Bronchial epithelial cell (primary cell): ENCODE measurements around the gene TNFAIP1. TPM values are rescaled to one million over a fixed set of nuclear protein-coding genes. Genes with fewer than 3 reads are reported as not detected.

ENCODE experiments used
- DNase-seq: peaks from one replicate; pipeline ENCODE4 v3.0.0-alpha.2; 2010; ENCODE audit warnings: low read depth
- FAIRE-seq: peaks from 2 replicates; lab custom pipeline; 2011; peaks lifted over from hg19 to GRCh38; lab: Jason Lieb, UNC
- H3K27me3 ChIP-seq: 2 replicates; pipeline ENCODE4 v1.5.1; 2011; ENCODE audit warnings: low read length; ENCODE audit not compliant: control insufficient read depth, insufficient read depth
- H3K36me3 ChIP-seq: 2 replicates; pipeline ENCODE4 v1.5.1; 2011; ENCODE audit warnings: low read length; ENCODE audit not compliant: control insufficient read depth, insufficient read depth
- H3K4me3 ChIP-seq: 2 replicates; pipeline ENCODE4 v1.5.1; 2011; ENCODE audit warnings: mild to moderate bottlenecking, low read depth, low read length, control low read depth
- CTCF ChIP-seq: IDR thresholded peaks from 2 replicates; pipeline ENCODE4 v1.5.1; 2011; ENCODE audit warnings: mild to moderate bottlenecking, moderate library complexity, low read length, control low read depth, inconsistent platforms; ENCODE audit not compliant: insufficient read depth, severe bottlenecking
- total RNA-seq: library from RNA; depleted of rRNA; stranded (reverse); fragments of >200 nt; gene quantifications from 2 replicates; pipeline ENCODE4 v1.2.1, GENCODE V29; 2014

Gene TNFAIP1
- total RNA-seq, 1 donor from 2014 or later: 29.0 TPM

DNA sequence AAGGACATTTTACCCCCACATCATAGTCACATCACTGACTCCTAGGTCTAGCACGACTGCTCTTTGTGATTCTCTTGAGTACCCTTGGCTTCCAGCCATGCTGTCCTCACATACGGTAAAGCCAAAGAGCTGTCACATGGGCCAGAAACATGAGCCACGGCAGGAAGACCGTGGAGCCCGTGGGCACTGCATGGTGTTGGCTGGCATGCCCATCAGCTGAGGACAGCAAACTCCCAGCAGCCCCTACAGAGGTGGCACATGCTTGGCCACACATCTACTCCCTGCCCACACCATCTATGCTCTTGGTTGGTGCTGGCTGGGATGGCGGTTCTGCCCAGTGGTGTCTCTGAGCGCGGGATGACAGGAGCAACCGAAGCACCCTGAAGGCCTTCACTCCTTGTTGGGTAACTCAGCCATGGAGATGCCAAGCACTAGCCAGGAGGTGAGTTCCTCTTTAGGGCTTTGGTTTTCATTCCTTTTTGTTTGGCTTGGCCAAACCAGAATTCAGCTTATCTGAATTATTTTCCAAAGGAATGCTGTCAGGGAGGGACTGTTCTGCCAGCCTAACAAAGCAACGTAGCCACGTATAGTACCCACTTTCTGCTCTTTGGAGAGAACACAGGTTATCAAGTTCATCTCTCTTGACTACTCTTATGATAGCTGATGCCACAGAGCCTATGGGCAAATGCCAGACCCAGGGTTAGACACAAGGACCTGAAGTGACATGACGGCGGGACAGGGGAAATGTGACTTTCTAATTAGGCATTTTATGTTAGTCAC, 10.0 kb downstream of the TNFAIP1 start:
- H3K36me3 ChIP-seq: peaks cover 33% of the 10 kb centered on the region
- no peak for DNase-seq
- FAIRE-seq: peak; percentile 90

GRCh38 chr17:28346199-28346580, 10.6 kb downstream of the TNFAIP1 start:
- no peak for DNase-seq
- Histone ChIP-seq H3K4me3 (no peak overlapping the region), H3K36me3 (peaks cover 34% of the 10 kb centered on the region), H3K27me3 (no peaks in the 10 kb centered on the region)
- TF ChIP-seq CTCF: no peak
- no peak for FAIRE-seq

More for the DNA sequence above, 10.0 kb downstream of the TNFAIP1 start:
- TF ChIP-seq CTCF: no peak
- Histone ChIP-seq H3K4me3 (no peak overlapping the region), H3K27me3 (no peaks in the 10 kb centered on the region)

- FAIRE-seq: no peak
- TF ChIP-seq CTCF: no peak
- DNase-seq: no peak
- peaks cover 32% of the 10 kb centered on the region for H3K36me3 ChIP-seq
- H3K27me3 ChIP-seq: no peaks in the 10 kb centered on the region
- no peak overlapping the region for H3K4me3 ChIP-seq
Observed at GRCh38 chr17:28346746-28347246, 11.2 kb downstream of the TNFAIP1 start.

DNA sequence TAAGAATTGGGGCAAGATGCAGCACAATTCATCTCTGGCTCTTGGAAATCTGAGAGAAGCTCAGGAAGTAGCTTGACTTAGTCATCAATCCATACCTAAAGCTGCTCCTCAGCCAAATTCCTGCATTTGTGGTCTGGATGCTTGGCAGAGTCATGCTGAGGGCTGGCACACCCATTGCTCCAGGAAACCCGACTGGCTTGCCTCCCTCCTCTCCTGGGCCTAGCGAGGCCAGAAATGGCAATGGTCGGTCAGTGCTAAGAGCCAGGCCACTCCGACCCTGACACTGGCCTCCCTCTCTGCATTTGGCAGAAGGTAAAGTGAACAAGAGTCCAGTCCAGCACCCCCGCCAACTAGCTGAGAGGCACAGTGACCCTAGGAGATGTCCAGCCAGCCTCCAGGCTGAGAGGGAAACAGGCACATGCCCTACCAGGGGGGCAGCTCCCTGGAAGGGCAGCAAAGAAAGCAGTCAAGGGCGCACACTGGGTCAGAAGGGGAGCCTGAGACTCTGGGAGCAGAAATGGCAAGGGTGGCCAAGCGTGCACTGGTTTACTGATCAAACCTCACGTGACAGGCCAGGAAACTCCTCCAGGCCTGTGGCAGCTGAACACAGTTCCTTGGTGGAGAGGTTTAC, 11.8 kb downstream of the TNFAIP1 start:
- TF ChIP-seq CTCF: no peak
- no peaks in the 10 kb centered on the region for H3K27me3 ChIP-seq
- peak; percentile 92 for DNase-seq
- peaks cover 29% of the 10 kb centered on the region for H3K36me3 ChIP-seq
- no peak overlapping the region for H3K4me3 ChIP-seq
- FAIRE-seq: peak; percentile 97

GRCh38 chr17:28348979-28349378, 13.4 kb downstream of the TNFAIP1 start:
- Histone ChIP-seq H3K27me3 (no peaks in the 10 kb centered on the region), H3K4me3 (no peak overlapping the region), H3K36me3 (peaks cover 31% of the 10 kb centered on the region)
- TF ChIP-seq CTCF: no peak
- no peak for FAIRE-seq
- DNase-seq: no peak
